K562 (cell line): ENCODE results near the gene CTF1. TPM values are rescaled to one million over a fixed set of nuclear protein-coding genes. Genes with fewer than 3 reads are reported as not detected.
A peak's percentile ranks its signal among the peaks of the same experiment; 100 is the strongest.

Experiments
- BHLHE40 ChIP-seq: IDR thresholded peaks from 2 replicates; pipeline ENCODE4 v1.6.1; 2011; ENCODE audit warnings: low read length, improper control_type of control experiment
- CREBBP ChIP-seq: IDR thresholded peaks from one replicate; pipeline ENCODE4 v1.6.1; 2012; ENCODE audit warnings: low read depth, mild to moderate bottlenecking, control low read depth, inconsistent platforms, low read length
- HDAC3 ChIP-seq: fragments of 450-650 bp; IDR thresholded peaks from 2 replicates; pipeline ENCODE4 v1.6.1; 2018; ENCODE audit warnings: borderline replicate concordance, mild to moderate bottlenecking, moderate library complexity; ENCODE audit not compliant: partially characterized antibody
- MED1 ChIP-seq: sonication (generic); formaldehyde crosslinking; IDR thresholded peaks from 2 replicates; pipeline ENCODE4 v1.8.1; 2023; ENCODE audit warnings: missing genetic modification reagents, borderline replicate concordance
- PHB ChIP-seq: fragments of 250-450 bp; sonication (Bioruptor Pico); IDR thresholded peaks from 2 replicates; pipeline ENCODE4 v1.5.0; 2021
- ZBED1 ChIP-seq: IDR thresholded peaks from 2 replicates; pipeline ENCODE4 v1.6.1; 2014
- polyA plus RNA-seq, 8 experiments: library from polyadenylated mRNA; depleted of rRNA in 4 of 8; stranded (reverse) in 5 of 8; unstranded in 3 of 8; fragments of >200 nt; fragmentation: Nextera tagmentation in 2 of 8; fragmentation: Illumina TruSeq in 1 of 8; extraction: Ambion mirVana in 2 of 8; extraction: Trizol in 1 of 8; gene quantifications; 2 replicates each; pipeline versions ENCODE4 v1.2.1 to v1.2.3, GENCODE V29; 2011 to 2014; ENCODE audit warnings: inconsistent platforms in 1 of 8, missing spikeins in 1 of 8
- total RNA-seq, 7 experiments: library from RNA; depleted of rRNA in 6 of 7; stranded (reverse); fragments of >200 nt in 6 of 7; fragmentation: Illumina TruSeq in 2 of 7; extraction: Trizol in 2 of 7; gene quantifications; 2 replicates each; pipeline versions ENCODE4 v1.2.1 to v1.2.3, GENCODE V29; 2011 to 2021; ENCODE audit warnings: low replicate concordance in 1 of 7
- TF ChIP-seq, protein P1 (sequence below), 2 experiments: fragments of 450-650 bp; formaldehyde crosslinking in 1 of 2; IDR thresholded peaks; 2 replicates each; pipeline versions ENCODE4 v1.4.0 to v1.6.1; 2014 to 2020; ENCODE audit warnings: mild to moderate bottlenecking in 2 of 2, borderline replicate concordance in 1 of 2, low read depth in 1 of 2
- TF ChIP-seq, protein P2 (sequence below): fragments of 200-600 bp; sonication (generic); IDR thresholded peaks from one replicate; pipeline ENCODE4 v1.6.1; 2012; ENCODE audit warnings: mild to moderate bottlenecking, low read depth, low read length, inconsistent platforms

Gene CTF1
- total and polyA plus RNA-seq, 9 of the 15 experiments (the other 6 are each of a cell fraction or from before 2014, with no cell fraction given), result 0.24 to 2.5 (median 0.44) TPM

- TF ChIP-seq, protein P1, sequence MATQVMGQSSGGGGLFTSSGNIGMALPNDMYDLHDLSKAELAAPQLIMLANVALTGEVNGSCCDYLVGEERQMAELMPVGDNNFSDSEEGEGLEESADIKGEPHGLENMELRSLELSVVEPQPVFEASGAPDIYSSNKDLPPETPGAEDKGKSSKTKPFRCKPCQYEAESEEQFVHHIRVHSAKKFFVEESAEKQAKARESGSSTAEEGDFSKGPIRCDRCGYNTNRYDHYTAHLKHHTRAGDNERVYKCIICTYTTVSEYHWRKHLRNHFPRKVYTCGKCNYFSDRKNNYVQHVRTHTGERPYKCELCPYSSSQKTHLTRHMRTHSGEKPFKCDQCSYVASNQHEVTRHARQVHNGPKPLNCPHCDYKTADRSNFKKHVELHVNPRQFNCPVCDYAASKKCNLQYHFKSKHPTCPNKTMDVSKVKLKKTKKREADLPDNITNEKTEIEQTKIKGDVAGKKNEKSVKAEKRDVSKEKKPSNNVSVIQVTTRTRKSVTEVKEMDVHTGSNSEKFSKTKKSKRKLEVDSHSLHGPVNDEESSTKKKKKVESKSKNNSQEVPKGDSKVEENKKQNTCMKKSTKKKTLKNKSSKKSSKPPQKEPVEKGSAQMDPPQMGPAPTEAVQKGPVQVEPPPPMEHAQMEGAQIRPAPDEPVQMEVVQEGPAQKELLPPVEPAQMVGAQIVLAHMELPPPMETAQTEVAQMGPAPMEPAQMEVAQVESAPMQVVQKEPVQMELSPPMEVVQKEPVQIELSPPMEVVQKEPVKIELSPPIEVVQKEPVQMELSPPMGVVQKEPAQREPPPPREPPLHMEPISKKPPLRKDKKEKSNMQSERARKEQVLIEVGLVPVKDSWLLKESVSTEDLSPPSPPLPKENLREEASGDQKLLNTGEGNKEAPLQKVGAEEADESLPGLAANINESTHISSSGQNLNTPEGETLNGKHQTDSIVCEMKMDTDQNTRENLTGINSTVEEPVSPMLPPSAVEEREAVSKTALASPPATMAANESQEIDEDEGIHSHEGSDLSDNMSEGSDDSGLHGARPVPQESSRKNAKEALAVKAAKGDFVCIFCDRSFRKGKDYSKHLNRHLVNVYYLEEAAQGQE (IDR thresholded peaks at IDR 0.05; ENCODE audit: borderline replicate concordance), result peak; percentile 90
- TF ChIP-seq, protein P1 (CRISPR knock-in tag; IDR thresholded peaks at IDR 0.05; ENCODE audit: low read depth), result no peak
- TF ChIP-seq, protein P2, sequence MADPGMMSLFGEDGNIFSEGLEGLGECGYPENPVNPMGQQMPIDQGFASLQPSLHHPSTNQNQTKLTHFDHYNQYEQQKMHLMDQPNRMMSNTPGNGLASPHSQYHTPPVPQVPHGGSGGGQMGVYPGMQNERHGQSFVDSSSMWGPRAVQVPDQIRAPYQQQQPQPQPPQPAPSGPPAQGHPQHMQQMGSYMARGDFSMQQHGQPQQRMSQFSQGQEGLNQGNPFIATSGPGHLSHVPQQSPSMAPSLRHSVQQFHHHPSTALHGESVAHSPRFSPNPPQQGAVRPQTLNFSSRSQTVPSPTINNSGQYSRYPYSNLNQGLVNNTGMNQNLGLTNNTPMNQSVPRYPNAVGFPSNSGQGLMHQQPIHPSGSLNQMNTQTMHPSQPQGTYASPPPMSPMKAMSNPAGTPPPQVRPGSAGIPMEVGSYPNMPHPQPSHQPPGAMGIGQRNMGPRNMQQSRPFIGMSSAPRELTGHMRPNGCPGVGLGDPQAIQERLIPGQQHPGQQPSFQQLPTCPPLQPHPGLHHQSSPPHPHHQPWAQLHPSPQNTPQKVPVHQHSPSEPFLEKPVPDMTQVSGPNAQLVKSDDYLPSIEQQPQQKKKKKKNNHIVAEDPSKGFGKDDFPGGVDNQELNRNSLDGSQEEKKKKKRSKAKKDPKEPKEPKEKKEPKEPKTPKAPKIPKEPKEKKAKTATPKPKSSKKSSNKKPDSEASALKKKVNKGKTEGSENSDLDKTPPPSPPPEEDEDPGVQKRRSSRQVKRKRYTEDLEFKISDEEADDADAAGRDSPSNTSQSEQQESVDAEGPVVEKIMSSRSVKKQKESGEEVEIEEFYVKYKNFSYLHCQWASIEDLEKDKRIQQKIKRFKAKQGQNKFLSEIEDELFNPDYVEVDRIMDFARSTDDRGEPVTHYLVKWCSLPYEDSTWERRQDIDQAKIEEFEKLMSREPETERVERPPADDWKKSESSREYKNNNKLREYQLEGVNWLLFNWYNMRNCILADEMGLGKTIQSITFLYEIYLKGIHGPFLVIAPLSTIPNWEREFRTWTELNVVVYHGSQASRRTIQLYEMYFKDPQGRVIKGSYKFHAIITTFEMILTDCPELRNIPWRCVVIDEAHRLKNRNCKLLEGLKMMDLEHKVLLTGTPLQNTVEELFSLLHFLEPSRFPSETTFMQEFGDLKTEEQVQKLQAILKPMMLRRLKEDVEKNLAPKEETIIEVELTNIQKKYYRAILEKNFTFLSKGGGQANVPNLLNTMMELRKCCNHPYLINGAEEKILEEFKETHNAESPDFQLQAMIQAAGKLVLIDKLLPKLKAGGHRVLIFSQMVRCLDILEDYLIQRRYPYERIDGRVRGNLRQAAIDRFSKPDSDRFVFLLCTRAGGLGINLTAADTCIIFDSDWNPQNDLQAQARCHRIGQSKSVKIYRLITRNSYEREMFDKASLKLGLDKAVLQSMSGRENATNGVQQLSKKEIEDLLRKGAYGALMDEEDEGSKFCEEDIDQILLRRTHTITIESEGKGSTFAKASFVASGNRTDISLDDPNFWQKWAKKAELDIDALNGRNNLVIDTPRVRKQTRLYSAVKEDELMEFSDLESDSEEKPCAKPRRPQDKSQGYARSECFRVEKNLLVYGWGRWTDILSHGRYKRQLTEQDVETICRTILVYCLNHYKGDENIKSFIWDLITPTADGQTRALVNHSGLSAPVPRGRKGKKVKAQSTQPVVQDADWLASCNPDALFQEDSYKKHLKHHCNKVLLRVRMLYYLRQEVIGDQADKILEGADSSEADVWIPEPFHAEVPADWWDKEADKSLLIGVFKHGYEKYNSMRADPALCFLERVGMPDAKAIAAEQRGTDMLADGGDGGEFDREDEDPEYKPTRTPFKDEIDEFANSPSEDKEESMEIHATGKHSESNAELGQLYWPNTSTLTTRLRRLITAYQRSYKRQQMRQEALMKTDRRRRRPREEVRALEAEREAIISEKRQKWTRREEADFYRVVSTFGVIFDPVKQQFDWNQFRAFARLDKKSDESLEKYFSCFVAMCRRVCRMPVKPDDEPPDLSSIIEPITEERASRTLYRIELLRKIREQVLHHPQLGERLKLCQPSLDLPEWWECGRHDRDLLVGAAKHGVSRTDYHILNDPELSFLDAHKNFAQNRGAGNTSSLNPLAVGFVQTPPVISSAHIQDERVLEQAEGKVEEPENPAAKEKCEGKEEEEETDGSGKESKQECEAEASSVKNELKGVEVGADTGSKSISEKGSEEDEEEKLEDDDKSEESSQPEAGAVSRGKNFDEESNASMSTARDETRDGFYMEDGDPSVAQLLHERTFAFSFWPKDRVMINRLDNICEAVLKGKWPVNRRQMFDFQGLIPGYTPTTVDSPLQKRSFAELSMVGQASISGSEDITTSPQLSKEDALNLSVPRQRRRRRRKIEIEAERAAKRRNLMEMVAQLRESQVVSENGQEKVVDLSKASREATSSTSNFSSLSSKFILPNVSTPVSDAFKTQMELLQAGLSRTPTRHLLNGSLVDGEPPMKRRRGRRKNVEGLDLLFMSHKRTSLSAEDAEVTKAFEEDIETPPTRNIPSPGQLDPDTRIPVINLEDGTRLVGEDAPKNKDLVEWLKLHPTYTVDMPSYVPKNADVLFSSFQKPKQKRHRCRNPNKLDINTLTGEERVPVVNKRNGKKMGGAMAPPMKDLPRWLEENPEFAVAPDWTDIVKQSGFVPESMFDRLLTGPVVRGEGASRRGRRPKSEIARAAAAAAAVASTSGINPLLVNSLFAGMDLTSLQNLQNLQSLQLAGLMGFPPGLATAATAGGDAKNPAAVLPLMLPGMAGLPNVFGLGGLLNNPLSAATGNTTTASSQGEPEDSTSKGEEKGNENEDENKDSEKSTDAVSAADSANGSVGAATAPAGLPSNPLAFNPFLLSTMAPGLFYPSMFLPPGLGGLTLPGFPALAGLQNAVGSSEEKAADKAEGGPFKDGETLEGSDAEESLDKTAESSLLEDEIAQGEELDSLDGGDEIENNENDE, result no peak
- TF ChIP-seq MED1, result no peak
- TF ChIP-seq HDAC3, result no peak
- no peak for TF ChIP-seq BHLHE40
- no peak for TF ChIP-seq ZBED1
- TF ChIP-seq CREBBP, result no peak
- TF ChIP-seq PHB (CRISPR knock-in tag), result no peak
Measured at GRCh38 chr16:30921748-30922419, 25.5 kb downstream of the CTF1 start (continued).
